SK-N-MC (cell line): ENCODE measurements around the gene GRIK3.

Experiments used
- EZH2 ChIP-seq: fragments of 200-600 bp; sonication (generic); IDR thresholded peaks from one replicate; pipeline ENCODE4 v1.6.1; 2017; ENCODE audit warnings: antibody characterized with exemption
- FOXP2 ChIP-seq: optimal IDR thresholded peaks from 2 replicates; pipeline ENCODE3; 2011; ENCODE audit warnings: mild to moderate bottlenecking, moderate library complexity; ENCODE audit not compliant: insufficient read depth; ENCODE audit errors: extremely low read length, control extremely low read depth
- POLR2AphosphoS5 ChIP-seq: IDR thresholded peaks from 2 replicates; pipeline ENCODE4 v1.6.1; 2012; ENCODE audit warnings: mild to moderate bottlenecking, low read depth, low read length, borderline replicate concordance

DNA sequence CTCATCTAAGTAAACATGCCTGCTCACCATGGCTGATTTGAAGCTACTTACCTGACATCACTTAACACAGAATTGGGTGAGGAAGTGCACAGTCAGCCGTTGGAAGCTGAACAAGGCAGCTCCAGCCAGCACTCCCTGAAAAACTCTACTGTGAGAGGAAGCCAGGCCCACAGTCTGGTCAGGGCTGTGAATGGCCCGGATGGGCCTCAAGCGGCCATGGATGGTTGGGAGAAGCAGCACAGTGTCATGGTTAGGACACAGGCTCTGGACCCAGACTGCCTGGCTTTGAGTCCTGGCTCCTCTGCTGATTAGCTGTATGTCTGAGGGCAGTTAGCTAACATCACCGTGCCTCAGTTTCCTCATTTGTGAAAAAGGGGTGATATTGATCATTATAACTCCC, 267.8 kb downstream of the GRIK3 start:
- TF ChIP-seq EZH2 = no peak
- TF ChIP-seq POLR2AphosphoS5 = no peak
- no peak for TF ChIP-seq FOXP2
